Measurements from ENCODE around the gene BST2.

BST2 gene

DNA sequence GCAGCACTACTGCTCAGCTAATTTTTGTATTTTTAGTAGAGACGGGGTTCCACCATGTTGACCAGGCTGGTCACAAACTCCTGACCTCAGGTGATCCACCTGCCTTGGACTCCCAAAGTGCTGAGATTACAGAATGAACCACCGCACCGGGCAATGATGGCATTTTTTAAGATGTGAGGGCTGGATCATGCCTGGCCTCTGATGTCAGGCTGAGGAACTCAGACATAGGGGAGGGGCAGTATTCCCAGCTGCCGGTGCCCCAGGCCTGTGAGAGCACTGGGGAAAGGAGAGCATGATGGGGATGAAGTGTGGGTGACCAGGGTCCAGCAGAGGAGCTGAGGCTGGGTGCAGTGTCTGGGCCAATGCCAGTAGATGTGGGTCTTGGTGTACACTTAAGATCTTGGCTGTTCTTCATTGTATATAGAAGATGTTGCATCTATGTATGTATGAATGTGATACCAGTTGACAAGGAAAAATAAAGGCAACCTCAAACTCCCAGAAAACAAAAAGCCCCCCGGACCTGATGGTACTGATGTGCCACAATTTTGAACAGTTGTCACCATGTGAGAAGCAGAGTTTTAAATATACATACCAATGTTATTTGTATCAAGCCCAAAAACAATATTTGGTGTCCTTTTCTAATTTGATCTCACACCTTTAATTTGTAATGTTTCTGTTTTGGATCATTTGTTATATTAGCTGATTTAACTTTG is 24.8 kb downstream of the BST2 start:
- Histone ChIP-seq H3K79me2 (ENCODE audit: low read length) (no peaks in the 10 kb centered on the region), H3F3A (ENCODE audit: insufficient read depth, low read length) (no peaks in the 10 kb centered on the region), H3K9me3 (replicated peaks; ENCODE audit: insufficient read depth, low read length) (no peaks in the 10 kb centered on the region), H3K4me1 (ENCODE audit: low read length) (peaks cover 7% of the 10 kb centered on the region), H3K4me3 (ENCODE audit: low read length) (no peak overlapping the region), H3K9ac (ENCODE audit: low read length) (no peak overlapping the region), H3K4me2 (ENCODE audit: low read depth, low read length) (no peak overlapping the region), H4K20me1 (ENCODE audit: insufficient read depth, low read length) (no peaks in the 10 kb centered on the region), H3K9me2 (replicated peaks; ENCODE audit: insufficient read depth, low read length) (no peaks in the 10 kb centered on the region), H3K36me3 (replicated peaks; ENCODE audit: insufficient read depth, low read length) (no peaks in the 10 kb centered on the region), H3K27me3 (replicated peaks; ENCODE audit: insufficient read depth, low read length) (no peaks in the 10 kb centered on the region), H3K27ac (ENCODE audit: low read length) (no peak overlapping the region), H2AFZ (ENCODE audit: low read length) (no peak overlapping the region)
- TF ChIP-seq EZH2 (optimal IDR thresholded peaks at IDR 0.05; ENCODE audit: low read depth, low read length) (no peak), CTCF (IDR thresholded peaks at IDR 0.05; ENCODE audit: low read length) (no peak), EZH2phosphoT487 (IDR thresholded peaks at IDR 0.05; ENCODE audit: low read length) (no peak)
- DNase-seq = no peak

DNA sequence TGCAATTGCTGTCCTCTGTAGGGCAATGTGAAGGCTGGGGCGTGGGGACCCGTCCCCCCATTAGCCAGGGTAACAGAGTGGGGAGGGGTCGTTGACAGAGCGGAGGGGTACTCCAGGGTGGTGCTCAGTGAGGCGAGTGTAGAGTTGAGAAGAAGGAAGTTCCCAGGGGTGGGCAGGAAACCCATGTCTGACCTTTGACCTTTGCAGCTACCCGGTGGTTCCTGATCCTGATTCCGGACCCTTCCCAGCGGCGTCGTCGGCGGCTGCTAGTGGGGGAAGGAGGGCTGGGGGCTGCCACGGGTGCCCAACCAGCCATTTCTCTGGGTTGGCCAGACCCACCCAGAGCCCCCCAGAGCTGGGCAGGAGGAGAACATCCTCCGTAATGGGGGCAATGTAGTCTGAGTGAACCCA is 26.2 kb downstream of the BST2 start:
- DNase-seq = no peak
- Histone ChIP-seq H3K36me3 (replicated peaks; ENCODE audit: insufficient read depth, low read length) (no peaks in the 10 kb centered on the region), H3K4me3 (ENCODE audit: low read length) (no peak overlapping the region), H3K9me3 (replicated peaks; ENCODE audit: insufficient read depth, low read length) (no peaks in the 10 kb centered on the region), H3K4me1 (ENCODE audit: low read length) (peaks cover 18% of the 10 kb centered on the region), H3K9me2 (replicated peaks; ENCODE audit: insufficient read depth, low read length) (no peaks in the 10 kb centered on the region), H3K27ac (ENCODE audit: low read length) (no peak overlapping the region), H3K27me3 (replicated peaks; ENCODE audit: insufficient read depth, low read length) (no peaks in the 10 kb centered on the region), H3F3A (ENCODE audit: insufficient read depth, low read length) (0 out of 2 replicates have a peak, but pooled peaks cover 3% of the 10 kb centered on the region), H3K4me2 (ENCODE audit: low read depth, low read length) (no peak overlapping the region), H2AFZ (ENCODE audit: low read length) (no peak overlapping the region), H4K20me1 (ENCODE audit: insufficient read depth, low read length) (no peaks in the 10 kb centered on the region), H3K79me2 (ENCODE audit: low read length) (no peaks in the 10 kb centered on the region), H3K9ac (ENCODE audit: low read length) (no peak overlapping the region)
- TF ChIP-seq EZH2 (optimal IDR thresholded peaks at IDR 0.05; ENCODE audit: low read depth, low read length) (no peak), EZH2phosphoT487 (IDR thresholded peaks at IDR 0.05; ENCODE audit: low read length) (no peak), CTCF (IDR thresholded peaks at IDR 0.05; ENCODE audit: low read length) (no peak)

- no peaks in the 10 kb centered on the region for H3K79me2 ChIP-seq (ENCODE audit: low read length)
- no peak overlapping the region for H3K4me2 ChIP-seq (ENCODE audit: low read depth, low read length)
- H3K9me3 ChIP-seq (replicated peaks; ENCODE audit: insufficient read depth, low read length) = no peaks in the 10 kb centered on the region
- no peak overlapping the region for H3K4me3 ChIP-seq (ENCODE audit: low read length)
- peaks cover 6% of the 10 kb centered on the region; the same call in 1 of the 2 replicates for H3F3A ChIP-seq (ENCODE audit: insufficient read depth, low read length)
- H3K9ac ChIP-seq (ENCODE audit: low read length) = no peak overlapping the region
- H3K9me2 ChIP-seq (replicated peaks; ENCODE audit: insufficient read depth, low read length) = no peaks in the 10 kb centered on the region
- no peak overlapping the region for H2AFZ ChIP-seq (ENCODE audit: low read length)
- DNase-seq = no peak
- TF ChIP-seq EZH2phosphoT487 (IDR thresholded peaks at IDR 0.05; ENCODE audit: low read length) (no peak), EZH2 (optimal IDR thresholded peaks at IDR 0.05; ENCODE audit: low read depth, low read length) (no peak), CTCF (IDR thresholded peaks at IDR 0.05; ENCODE audit: low read length) (no peak)
- no peaks in the 10 kb centered on the region for H4K20me1 ChIP-seq (ENCODE audit: insufficient read depth, low read length)
- H3K4me1 ChIP-seq (ENCODE audit: low read length) = peaks cover 26% of the 10 kb centered on the region
- H3K36me3 ChIP-seq (replicated peaks; ENCODE audit: insufficient read depth, low read length) = no peaks in the 10 kb centered on the region
- H3K27me3 ChIP-seq (replicated peaks; ENCODE audit: insufficient read depth, low read length) = no peaks in the 10 kb centered on the region
- H3K27ac ChIP-seq (ENCODE audit: low read length) = no peak overlapping the region
Observed at GRCh38 chr19:17378271-17378670, 27.2 kb downstream of the BST2 start.
